ENCODE data around the gene KCNB1. TPM values are rescaled to one million over a fixed set of nuclear protein-coding genes. Genes with fewer than 3 reads are reported as not detected.

The KCNB1 gene
- total RNA-seq, 1 experiment from 2014 or later = 0.68 TPM

- H3K27ac ChIP-seq (ENCODE audit: insufficient read length, low read depth, low read length) = no peak overlapping the region
- no peak overlapping the region for H2AFZ ChIP-seq (ENCODE audit: low read length)
- no CpG with 5 or more reads among the region's 4 CpGs for WGBS (ENCODE audit: extremely low coverage, insufficient read length, low lambda C conversion rate)
- H3T11ph ChIP-seq (ENCODE audit: low read length) = no peak overlapping the region
- DNase-seq = no peak
- H4K91ac ChIP-seq (ENCODE audit: insufficient read length, low read depth, low read length) = no peak overlapping the region
- Mint-ChIP-seq H3K27ac (no peak overlapping the region; a peak in 1 of 7 replicates), H3K27me3 (ENCODE audit: low read depth) (no peaks in the 10 kb centered on the region; the same call in 1 of the 2 replicates), H3K36me3 (ENCODE audit: insufficient read depth in 1 of 3, low read depth in 3 of 3) (no peaks in the 10 kb centered on the region), H3K4me1 (peaks cover 2 to 8% of the 10 kb centered on the region in 2 experiments; a peak in 3 of 4 replicates), H3K4me3 (no peak overlapping the region), H3K9me3 (no peaks in the 10 kb centered on the region)
- no peak for TF ChIP-seq CTCF (conservative IDR thresholded peaks at IDR 0.05)
- no peak overlapping the region for H2AK5ac ChIP-seq (ENCODE audit: insufficient read length, low read length)
- no peaks in the 10 kb centered on the region for H4K20me1 ChIP-seq (ENCODE audit: control insufficient read depth, insufficient read depth, insufficient read length)
- no peaks in the 10 kb centered on the region for H3K9me3 ChIP-seq (ENCODE audit: control insufficient read depth, low read depth, low read length)
- H2BK15ac ChIP-seq (ENCODE audit: low read depth, low read length) = no peak overlapping the region
- H4K5ac ChIP-seq (ENCODE audit: insufficient read length, low read depth, low read length) = no peak overlapping the region
- H3K9ac ChIP-seq (ENCODE audit: extremely low read depth, insufficient read length, low read length) = no peak overlapping the region
- no peak overlapping the region for H2BK12ac ChIP-seq (ENCODE audit: insufficient read length, low read depth, low read length)
- H3K4me1 ChIP-seq (ENCODE audit: insufficient read depth, low read length) = no peaks in the 10 kb centered on the region
- no peak overlapping the region for H3K56ac ChIP-seq (ENCODE audit: insufficient read length, low read depth, low read length)
- no peak overlapping the region for H2BK5ac ChIP-seq (ENCODE audit: insufficient read length, low read length)
- H3K4me2 ChIP-seq (ENCODE audit: insufficient read depth, insufficient read length, low read length) = no peak overlapping the region
- no peak overlapping the region for H3K14ac ChIP-seq (ENCODE audit: insufficient read depth, low read length)
- no peak overlapping the region for H3K18ac ChIP-seq (ENCODE audit: insufficient read length, low read depth, low read length)
- no peaks in the 10 kb centered on the region for H3K79me2 ChIP-seq (ENCODE audit: insufficient read depth, low read length)
- no peaks in the 10 kb centered on the region for H3K23me2 ChIP-seq (ENCODE audit: insufficient read length, low read depth, low read length, poor library complexity, severe bottlenecking)
- no peak overlapping the region for H4K8ac ChIP-seq (replicated peaks; ENCODE audit: insufficient read length, low read depth, low read length)
- H3K23ac ChIP-seq (ENCODE audit: insufficient read length, low read depth, low read length) = no peak overlapping the region
- H2BK20ac ChIP-seq (ENCODE audit: low read depth, low read length, poor library complexity, severe bottlenecking) = no peak overlapping the region
- no peaks in the 10 kb centered on the region for H3K79me1 ChIP-seq (ENCODE audit: insufficient read depth, low read depth, low read length, poor library complexity, severe bottlenecking)
- no peak overlapping the region for H2BK120ac ChIP-seq (ENCODE audit: low read depth, low read length, poor library complexity, severe bottlenecking)
- H3K4ac ChIP-seq (ENCODE audit: low read depth, low read length) = no peak overlapping the region
- no peaks in the 10 kb centered on the region for H3K27me3 ChIP-seq (ENCODE audit: insufficient read depth, low read length)
Measured at GRCh38 chr20:49352751-49353150, 129.7 kb downstream of the KCNB1 start.

All from H9 (cell line).